ENCODE results near the gene NFIA.

Gene NFIA

GRCh38 chr1:61234587-61234919 is 152.2 kb downstream of the NFIA start:
- H3K4me3 ChIP-seq (ENCODE audit: low read depth, low read length), result no peak overlapping the region
- TF ChIP-seq, protein P1, sequence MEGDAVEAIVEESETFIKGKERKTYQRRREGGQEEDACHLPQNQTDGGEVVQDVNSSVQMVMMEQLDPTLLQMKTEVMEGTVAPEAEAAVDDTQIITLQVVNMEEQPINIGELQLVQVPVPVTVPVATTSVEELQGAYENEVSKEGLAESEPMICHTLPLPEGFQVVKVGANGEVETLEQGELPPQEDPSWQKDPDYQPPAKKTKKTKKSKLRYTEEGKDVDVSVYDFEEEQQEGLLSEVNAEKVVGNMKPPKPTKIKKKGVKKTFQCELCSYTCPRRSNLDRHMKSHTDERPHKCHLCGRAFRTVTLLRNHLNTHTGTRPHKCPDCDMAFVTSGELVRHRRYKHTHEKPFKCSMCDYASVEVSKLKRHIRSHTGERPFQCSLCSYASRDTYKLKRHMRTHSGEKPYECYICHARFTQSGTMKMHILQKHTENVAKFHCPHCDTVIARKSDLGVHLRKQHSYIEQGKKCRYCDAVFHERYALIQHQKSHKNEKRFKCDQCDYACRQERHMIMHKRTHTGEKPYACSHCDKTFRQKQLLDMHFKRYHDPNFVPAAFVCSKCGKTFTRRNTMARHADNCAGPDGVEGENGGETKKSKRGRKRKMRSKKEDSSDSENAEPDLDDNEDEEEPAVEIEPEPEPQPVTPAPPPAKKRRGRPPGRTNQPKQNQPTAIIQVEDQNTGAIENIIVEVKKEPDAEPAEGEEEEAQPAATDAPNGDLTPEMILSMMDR (IDR thresholded peaks at IDR 0.05; ENCODE audit: low read depth, low read length), result no peak
- DNase-seq (ENCODE audit: low read depth, low spot score), result no peak
- in situ Hi-C loops (cut with HindIII; ENCODE audit: low sequenced_read_pairs), result no loop called here

DNA sequence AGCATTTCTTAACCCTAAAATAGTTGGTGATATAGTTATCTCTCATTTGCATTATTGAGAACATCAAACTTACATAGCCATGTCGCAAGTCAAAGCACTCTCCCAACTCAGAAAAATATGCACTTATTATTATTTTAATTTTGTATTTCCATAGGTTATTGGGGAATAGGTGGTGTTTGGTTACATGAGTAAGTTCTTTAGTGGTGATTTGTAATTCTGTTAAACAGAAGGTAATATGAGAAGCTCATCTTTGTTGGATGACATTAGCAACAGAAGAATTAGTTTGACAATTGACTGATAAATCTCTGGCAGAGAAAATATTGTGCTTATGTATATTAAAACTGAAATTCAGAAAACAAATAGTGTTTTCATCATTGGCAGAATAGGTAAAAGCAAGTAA is 154.8 kb downstream of the NFIA start:
- TF ChIP-seq, protein P1 (IDR thresholded peaks at IDR 0.05; ENCODE audit: low read depth, low read length), result no peak
- H3K4me3 ChIP-seq (ENCODE audit: low read depth, low read length), result no peak overlapping the region
- no peak for DNase-seq (ENCODE audit: low read depth, low spot score)
- in situ Hi-C loops (cut with HindIII; ENCODE audit: low sequenced_read_pairs), result no loop called here

DNA sequence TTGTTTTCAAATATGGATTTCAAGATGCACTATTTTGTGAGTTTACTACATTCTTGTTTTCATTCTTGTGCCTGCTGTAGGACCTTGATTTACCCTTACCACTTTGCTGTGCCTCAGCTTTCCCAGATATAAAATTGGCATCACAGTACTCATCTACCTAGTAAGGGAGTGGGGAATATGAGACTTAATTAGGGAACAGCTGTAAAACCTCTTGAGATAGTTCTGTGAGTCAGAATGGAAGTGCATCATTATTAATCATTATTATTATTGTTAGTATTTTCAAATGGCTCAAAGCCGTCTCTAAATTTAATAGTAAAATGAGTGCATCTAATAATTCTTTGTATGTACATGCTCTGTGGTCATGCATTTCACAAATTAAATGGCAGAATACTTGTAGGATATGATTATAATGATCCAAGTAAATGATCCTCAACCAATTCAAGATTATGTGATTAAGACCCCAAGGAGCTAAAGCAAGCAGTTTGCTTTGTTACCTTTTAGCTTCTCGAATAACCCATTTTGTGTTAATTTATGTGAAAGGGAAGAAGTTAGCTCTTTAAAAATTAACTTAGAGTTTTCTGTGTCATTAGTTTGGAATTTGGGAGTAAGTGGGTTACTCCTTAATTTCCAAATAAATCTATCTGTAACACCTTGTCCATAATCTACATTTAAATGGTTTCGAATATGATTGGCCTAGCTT is 155.4 kb downstream of the NFIA start:
- TF ChIP-seq, protein P1 (IDR thresholded peaks at IDR 0.05; ENCODE audit: low read depth, low read length), result no peak
- DNase-seq (ENCODE audit: low read depth, low spot score), result no peak
- in situ Hi-C loops (cut with HindIII; ENCODE audit: low sequenced_read_pairs), result no loop called here
- H3K4me3 ChIP-seq (ENCODE audit: low read depth, low read length), result no peak overlapping the region

- DNase-seq (ENCODE audit: low read depth, low spot score), result no peak
- no peak overlapping the region for H3K4me3 ChIP-seq (ENCODE audit: low read depth, low read length)
- TF ChIP-seq, protein P1 (IDR thresholded peaks at IDR 0.05; ENCODE audit: low read depth, low read length), result no peak
- in situ Hi-C loops (cut with HindIII; ENCODE audit: low sequenced_read_pairs), result no loop called here
These were observed 156.0 kb downstream of the NFIA start for GRCh38 chr1:61238359-61238665.

GRCh38 chr1:61240878-61241277 is 158.5 kb downstream of the NFIA start:
- TF ChIP-seq, protein P1 (IDR thresholded peaks at IDR 0.05; ENCODE audit: low read depth, low read length), result no peak
- in situ Hi-C loops (cut with HindIII; ENCODE audit: low sequenced_read_pairs), result no loop called here
- H3K4me3 ChIP-seq (ENCODE audit: low read depth, low read length), result no peak overlapping the region
- DNase-seq (ENCODE audit: low read depth, low spot score), result no peak

GRCh38 chr1:61241411-61241838 is 159.1 kb downstream of the NFIA start:
- H3K4me3 ChIP-seq (ENCODE audit: low read depth, low read length), result no peak overlapping the region
- TF ChIP-seq, protein P1 (IDR thresholded peaks at IDR 0.05; ENCODE audit: low read depth, low read length), result no peak
- in situ Hi-C loops (cut with HindIII; ENCODE audit: low sequenced_read_pairs), result no loop called here
- DNase-seq (ENCODE audit: low read depth, low spot score), result no peak

- TF ChIP-seq, protein P1 (IDR thresholded peaks at IDR 0.05; ENCODE audit: low read depth, low read length), result no peak
- in situ Hi-C loops (cut with HindIII; ENCODE audit: low sequenced_read_pairs), result no loop called here
- no peak for DNase-seq (ENCODE audit: low read depth, low spot score)
- H3K4me3 ChIP-seq (ENCODE audit: low read depth, low read length), result no peak overlapping the region
These were observed 159.6 kb downstream of the NFIA start for GRCh38 chr1:61241973-61242381.

Data from astrocyte of the spinal cord (primary cell).